GM19239 (cell line): ENCODE results near the gene IL1A.

Experiments
- DNase-seq: peaks from one replicate; pipeline ENCODE4 v3.0.0; 2011; ENCODE audit warnings: low spot score; ENCODE audit not compliant: insufficient read length
- FAIRE-seq: peaks from 2 replicates; lab custom pipeline; 2011; peaks lifted over from hg19 to GRCh38; lab: Jason Lieb, UNC

Gene IL1A

DNA sequence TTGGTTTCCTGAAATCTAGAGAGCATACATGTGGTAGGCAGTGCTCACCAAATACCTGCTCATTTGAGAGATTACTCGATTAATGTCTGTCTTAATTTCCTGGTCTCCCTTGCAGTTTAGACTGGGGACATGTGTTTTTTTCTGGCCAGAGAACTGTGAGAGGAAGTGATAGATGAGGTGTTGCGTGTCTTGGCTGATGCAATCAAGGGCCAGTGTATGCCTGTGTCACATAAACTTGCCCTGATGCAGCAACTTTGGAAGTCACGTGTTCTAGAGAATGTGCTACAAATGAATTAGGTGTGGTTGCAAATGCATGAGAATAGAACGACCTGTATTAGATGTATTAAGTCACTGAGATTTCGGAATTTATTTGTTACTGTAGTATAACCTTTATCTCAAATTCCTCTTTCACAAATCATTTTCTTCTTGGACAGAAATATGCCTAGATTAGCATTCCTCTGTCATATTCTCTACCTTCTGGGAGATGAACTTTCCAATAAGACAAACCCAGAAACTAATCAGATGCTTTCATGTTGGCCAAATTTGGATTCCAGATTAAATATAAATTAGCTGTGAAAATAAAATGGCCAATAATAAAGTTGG is 9.9 kb upstream of the IL1A start:
- FAIRE-seq (peak; percentile 14), DNase-seq (no peak)

DNA sequence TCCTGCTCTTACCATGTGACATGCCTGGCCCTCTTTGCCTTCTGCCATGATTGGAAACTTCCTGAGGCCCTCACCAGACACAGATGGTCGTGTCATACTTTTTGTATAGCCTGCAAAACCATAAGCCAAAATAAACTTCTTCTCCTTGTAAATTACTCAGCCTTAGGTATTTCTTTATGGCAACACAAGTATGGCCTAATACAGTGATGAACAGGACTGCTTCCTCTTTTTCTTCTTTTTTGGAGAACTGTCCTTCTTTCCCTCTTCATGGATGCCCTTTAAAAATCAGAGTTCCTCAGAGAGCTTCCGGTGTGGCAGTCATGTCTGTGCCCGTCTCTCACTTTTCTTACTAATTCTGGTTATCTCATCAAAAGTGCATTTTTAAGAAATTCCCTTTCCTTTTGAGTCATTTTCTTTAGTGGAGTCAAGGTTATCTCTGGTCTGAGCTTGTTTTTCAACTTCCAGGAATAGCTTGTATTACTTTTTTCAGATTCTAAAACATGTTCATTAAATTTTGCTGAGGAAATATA is 9.2 kb upstream of the IL1A start:
- no peak for DNase-seq
- FAIRE-seq = no peak

DNA sequence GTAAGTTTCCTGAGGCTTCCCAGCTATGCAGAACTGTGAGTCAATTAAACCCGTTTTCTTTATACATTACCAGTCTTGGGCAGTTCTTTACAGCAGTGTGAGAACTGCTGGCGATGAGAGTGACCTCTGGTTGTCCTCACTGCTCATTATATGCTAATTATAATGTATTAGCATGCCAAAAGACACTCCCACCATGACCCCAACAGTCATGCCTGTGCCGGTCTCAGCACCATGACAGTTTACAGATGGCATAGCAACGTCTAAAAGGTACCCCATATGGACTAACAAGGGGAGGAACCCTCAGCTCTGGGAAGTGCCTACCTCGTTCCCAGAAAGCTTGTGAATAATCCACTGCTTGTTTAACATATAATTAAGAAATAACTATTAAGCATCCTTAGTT is 8.1 kb upstream of the IL1A start:
- FAIRE-seq (no peak), DNase-seq (no peak)

DNA sequence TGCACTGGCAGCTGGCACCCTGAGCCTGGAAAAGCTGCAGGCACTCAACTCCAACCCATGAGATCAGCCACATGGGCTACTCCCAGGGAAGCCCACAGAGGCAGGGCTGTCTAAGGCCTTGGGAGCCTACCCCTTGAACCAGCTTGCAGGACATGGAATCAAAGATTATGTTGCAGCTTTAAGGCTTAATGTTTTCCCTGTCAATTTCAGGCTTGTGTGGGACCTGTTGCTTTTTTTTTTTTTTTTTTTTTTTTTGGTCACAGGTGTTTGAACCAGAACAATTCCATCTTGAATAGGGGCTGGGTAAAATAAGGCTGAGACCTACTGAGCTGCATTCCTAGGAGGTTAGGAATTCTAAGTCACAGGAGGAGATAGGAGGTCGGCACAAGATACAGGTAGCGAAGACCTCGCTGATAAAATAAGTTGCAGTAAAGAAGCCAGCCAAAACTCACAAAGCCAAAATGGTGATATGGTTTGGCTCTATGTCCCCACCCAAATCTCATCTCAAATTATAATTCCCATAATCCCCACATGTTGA is 7.5 kb upstream of the IL1A start:
- DNase-seq = no peak
- FAIRE-seq = no peak

DNA sequence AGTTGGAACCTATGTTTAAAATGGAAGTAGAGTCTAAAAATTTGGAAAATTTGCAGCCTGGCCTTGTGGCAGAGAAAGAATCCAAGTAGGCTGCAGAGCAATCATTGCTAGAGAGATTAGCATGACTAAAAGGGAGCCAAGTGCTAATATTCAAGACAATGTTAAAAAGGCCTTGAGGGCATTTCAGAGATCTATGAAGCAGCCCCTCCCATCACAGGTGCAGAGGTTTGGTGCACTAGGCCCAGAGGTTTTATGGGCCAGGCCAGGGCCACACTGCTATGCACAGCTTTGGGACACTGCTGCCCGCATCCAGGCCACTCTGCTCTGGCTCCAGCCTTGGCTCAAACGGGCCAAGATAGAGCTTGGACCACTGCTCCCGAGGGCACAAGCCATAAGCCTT is 6.7 kb upstream of the IL1A start:
- FAIRE-seq = no peak
- DNase-seq = no peak

DNA sequence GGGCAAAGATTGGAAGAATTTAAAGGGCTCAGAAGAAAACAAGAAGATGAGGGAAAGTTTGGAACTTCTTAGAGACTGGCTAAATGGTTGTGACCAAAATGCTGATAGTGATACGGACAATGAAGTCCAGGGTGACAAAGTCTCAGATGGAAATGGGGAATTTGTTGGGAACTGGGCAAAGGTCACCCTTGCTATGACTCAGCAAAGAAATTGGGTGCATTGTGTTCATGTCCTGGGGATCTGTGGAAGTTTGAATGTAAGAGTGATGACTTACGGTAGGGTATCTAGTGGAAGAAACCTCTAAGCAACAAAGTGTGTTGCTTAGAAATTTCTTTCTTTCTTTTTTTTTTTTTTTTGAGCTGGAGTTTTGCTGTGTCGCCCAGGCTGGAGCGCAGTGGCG is 6.0 kb upstream of the IL1A start:
- FAIRE-seq (no peak), DNase-seq (no peak)

DNA sequence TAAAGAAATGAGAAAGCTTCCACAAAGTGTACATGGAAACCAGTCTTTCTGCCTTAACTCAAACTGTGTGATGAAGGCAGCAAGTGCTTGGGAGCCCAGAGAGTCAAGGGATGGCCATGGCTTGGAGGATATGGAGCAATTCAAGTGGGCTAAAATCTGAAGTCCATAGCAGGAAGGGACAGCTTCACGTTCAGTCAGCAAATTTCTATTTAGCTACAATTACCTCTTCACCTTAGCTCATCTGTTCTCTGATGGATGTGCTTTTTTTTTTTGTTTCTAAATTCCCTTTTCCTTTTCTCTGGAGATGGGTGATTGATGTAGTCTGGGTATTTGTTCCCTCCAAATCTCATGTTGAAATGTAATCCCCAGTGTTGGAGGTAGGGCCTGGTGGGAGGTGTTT is 4.9 kb upstream of the IL1A start:
- FAIRE-seq (no peak), DNase-seq (no peak)

DNA sequence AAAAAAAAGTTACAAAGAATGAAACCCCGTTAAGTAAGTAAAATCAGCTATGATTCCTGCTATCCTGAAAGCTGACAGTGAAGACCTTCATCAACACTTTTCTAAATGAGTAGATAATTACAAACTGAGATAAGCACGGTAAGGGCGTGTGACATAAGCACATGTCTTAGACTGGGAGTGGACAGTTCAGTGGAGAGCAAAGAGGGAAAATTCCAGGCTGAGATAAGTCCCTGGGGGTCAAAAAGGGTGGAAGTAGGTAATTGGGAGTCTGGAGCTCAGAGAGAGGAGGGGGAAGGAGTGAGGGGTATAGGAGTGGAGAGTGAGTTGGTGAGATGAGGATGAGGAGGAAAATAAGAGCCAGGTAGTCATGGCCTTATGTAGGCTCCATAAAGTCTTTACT is 4.4 kb upstream of the IL1A start:
- FAIRE-seq (no peak), DNase-seq (no peak)

DNA sequence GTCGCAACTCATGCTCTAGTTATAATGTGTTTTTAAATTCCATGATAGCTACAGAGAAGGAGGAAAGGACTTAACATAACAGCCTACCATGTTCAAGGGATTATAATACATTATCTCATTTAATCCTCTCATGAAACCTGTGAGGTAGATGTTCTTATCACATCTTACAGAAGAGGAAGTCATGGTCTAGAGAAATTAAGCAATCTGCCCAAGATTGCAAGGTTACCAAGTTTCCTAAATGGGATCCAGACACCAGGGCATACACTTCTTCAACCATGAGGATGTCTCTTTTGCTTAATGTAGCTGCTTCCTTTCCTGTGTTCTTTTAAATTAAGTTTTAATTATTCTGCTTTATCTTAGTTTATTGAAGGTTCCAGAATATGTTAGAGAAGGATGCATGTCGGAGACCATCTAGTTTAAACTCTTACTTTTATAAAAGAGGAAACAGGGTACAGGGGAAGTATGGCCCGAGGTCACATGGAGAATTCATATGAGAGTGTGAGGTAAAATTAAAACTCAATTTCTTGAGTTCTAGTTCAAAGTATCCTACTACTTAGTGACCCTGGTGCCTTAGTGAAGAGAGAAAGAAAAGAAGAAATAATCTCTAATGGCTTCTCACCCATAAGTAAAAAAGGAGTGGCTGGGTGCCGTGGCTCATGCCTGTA is 3.6 kb upstream of the IL1A start:
- FAIRE-seq (no peak), DNase-seq (no peak)

DNA sequence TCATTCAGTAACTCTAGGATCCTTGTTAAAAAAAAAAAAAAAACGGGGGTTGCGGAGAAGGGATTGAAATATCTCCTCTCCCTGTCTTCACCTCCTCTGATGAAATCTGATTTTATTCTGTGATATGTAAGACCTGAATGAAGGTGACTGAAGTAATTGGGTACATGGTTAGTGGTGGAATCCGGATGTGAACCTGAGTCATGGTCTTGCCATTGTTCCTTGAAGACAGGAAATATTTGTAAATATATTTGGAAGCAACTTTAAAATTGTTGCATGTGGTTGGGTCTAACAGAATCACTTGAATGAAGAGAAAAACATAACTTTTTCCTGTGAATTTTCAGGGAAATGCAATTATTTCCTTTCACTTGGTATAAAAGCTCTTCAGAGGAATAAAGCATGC is 3.0 kb upstream of the IL1A start:
- no peak for DNase-seq
- FAIRE-seq = no peak

DNA sequence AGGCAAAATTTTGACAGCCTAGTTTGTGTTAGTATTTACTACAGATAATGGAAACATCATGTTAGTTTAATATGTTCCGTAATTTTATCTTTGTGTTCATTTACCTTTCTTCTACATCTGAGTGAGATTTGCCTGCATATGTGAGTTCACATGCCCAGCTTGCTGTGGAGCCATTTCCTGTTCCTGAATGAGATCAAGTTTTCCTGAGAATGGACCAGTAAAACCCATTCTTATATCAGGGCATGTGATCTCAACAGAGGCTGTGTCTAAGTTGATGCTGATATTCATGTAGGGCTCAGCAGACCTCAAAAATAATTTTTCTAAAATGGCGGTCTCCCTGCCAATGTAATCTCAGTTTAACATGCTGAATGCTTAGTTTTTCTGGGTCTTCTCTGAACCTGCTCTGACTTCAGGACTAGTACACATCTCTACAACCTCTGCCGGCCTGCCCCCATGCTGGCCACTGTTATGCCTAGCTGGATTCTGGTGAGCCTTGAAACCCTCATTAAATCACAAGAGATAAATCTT is 1.0 kb downstream of the IL1A start:
- FAIRE-seq (no peak), DNase-seq (no peak)

DNA sequence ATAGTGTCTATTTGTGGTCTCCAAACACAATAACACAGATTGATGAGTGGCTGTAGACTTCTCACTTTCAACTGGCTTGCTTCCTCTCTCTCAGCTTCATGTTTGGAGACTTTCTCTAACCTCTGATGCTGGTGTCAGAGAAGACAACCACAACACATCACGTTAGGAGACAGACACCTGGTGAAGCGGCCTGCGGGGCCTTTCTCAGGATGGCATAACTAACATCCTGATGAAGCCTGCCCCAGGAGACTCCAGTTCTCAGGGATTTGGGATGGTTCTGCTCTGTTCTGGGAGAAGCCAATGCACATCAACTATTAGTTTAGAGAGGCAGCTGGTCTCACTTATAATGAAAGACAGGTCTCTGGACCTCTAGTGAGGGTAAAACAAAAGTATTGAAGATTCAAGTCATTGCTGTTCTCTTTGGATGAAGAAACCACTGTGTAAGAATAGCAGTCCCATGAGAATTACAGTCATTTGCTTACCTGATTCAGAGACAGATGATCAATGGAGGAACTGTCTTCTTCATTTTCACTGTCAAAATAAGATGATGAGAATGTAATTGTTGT is 2.0 kb downstream of the IL1A start:
- DNase-seq (no peak), FAIRE-seq (peak; percentile 88)

DNA sequence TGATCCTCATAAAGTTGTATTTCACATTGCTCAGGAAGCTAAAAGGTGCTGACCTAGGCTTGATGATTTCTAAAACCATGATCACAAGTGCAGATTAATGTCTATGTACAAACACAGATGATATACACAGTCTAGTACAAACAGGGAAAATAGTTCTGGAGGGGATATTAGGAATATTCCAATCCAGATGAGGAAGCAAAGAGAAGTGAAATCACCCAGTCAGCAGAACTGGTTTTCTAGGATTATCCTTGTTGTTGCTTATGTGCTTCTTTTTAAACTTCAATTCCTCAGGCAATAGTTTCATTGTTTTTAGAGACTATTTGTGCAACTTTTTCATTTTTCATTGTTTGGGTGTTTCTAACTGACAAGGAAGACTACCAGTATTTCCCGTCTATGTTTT is 4.7 kb downstream of the IL1A start:
- FAIRE-seq (no peak), DNase-seq (no peak)

DNA sequence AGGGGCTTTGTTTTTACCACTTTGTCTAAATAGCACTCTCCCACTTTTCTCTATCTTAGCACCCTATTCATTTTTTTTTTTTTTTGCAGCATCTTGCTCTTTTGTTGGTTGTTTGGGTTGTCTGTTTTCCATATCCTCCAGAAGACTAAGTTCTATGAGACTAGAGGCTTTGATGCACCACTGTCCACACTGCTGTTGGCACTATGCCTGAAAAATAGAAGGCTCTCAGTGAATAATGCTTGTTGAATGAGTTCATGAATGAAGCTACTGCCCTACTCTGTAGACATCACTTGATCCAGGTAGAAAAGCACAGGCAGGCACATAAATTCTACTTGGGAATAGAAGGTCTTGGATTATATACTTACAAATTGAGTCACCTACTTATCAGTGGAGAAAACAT is 7.3 kb downstream of the IL1A start:
- FAIRE-seq = no peak
- DNase-seq = no peak

DNA sequence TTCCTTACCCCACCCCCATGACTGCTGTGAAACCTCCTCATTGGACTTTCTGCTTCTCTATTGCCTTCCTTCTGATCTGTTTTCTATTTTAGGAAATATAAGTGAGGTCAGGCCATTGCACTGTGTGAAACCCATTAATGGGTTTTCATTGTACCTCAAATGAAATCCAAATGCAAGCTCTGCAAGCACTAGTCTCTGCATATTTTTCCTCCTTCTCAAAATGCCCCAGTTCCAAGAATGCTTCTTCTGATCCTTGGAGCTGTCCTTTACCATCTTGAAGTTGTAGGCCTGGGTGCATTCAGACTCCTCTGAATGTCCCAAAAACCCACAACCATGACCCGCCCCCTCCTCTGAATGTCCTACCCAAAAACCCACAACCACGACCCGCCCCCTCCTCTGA is 8.2 kb downstream of the IL1A start:
- FAIRE-seq (peak; percentile 61), DNase-seq (no peak)

DNA sequence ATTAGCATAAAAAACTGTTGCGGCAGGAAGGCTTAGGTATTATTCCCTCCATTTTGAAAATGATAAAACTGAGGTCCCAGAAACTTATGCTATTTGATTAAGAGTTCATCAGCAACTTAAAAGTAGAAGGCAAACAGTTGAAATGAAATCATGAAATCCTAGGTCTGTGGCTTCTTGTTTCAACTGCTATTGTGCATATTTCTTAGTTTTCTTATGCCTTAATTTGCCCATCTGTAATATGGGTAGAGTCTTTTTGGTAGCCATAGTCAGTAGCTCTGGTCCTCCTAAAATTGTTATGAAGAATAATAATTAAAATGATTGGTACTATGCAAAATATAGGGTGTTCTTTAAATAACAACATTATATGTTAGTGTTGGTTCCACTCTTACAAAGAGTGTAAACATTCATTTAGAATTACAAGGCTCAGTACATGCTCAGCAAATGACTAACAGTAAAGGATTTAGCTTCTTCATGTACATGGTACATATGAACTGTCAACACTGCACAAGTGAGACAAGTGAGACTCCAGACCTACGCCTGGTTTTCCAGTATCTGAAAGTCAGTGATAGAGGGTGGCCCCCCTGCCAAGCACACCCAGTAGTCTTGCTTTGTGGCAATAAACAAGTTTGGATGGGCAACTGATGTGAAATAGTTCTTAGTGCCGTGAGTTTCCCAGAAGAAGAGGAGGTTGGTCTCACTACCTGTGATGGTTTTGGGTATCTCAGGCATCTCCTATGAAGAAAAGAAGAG is 9.6 kb downstream of the IL1A start:
- no peak for DNase-seq
- FAIRE-seq = no peak

DNA sequence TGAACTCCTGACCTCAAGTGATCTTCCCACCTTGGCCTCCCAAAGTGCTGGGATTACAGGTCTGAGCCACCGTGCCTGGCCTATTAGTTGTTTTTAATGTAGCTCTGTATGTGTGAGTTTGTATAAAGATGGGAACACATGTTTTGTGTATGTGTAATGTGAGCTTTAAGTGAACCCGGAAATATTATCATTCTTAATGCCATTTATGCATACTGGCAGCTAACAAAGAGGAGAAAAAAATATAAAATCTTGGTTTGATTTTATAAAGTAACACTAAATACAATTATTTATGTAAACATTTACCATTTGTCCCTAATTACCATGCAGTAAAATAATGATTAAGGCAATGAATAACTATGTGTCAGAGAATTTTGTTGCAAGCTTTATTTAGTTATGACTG is 10.7 kb downstream of the IL1A start:
- DNase-seq (no peak), FAIRE-seq (no peak)

DNA sequence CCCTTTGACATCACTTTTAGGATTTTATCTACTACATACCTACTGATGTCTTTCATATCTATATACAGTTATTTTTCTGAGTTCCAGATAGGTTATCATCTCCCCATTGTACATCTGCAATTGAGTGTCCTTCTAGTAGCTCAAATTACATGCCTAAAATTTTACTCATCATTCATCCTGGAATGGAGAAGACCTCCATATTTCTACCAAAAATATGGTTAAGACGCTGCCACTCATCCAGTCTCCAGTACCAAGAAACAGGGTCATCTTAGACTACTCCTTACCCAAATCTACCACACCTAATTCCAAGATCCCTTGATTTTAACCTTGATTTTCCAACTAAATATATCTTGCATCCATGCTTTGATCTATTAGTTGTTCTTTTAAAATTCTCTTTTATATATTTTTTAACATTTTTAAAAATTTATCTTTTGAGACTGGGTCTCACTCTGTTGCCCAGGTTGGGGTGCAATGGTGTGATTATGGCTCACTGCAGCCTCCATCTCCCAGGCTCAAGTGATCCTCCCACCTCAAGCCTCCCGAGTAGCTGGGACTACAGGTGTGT is 11.3 kb downstream of the IL1A start:
- FAIRE-seq (no peak), DNase-seq (no peak)

DNA sequence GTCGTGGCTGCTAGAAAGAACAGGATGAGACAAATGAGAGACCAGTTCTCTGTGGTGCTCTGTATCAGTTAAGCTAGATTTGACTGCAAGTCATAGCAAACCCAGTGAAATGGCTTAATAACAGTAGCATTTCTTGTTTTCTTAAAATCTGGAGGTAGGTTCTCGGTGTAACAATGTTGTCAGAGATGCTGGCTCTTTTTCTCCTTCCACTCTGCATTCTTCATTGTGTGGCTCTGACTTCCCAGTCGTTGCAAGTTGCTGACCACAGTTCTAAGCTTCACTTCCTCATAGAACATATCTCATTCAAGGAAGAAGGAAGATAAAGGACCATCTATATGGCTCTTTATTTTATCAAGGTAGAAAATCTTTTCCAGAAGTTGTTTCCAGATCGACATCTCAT is 12.0 kb downstream of the IL1A start:
- DNase-seq (no peak), FAIRE-seq (peak; percentile 64)

DNA sequence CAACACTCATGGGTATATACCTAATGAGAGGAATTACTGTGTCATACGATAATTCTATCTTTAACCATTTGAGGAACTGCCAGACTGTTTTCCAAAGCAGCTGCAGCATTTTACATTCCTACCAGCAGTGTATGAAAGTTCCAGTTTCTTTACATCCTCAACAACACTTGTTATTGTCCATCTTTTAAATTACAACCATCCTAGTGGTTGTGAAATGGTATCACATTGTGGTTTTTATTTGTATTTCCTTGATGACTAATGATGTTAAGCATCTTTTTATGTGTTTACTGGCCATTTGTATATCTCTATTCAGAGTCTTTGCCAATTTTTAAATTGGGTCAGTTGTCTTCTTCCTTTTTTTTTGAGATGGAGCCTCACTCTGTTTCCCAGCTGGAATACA is 15.9 kb downstream of the IL1A start:
- FAIRE-seq (no peak), DNase-seq (no peak)
